Kidney (tissue), 14 donors: ENCODE data around the gene PDE4A. TPM values are rescaled to one million over a fixed set of nuclear protein-coding genes. Genes with fewer than 3 reads are reported as not detected.

Experiments used
- DNase-seq, 5 donors: peaks; one replicate each; pipeline ENCODE4 v3.0.0-alpha.2; 2013 to 2020
- FAIRE-seq: peaks from 2 replicates; lab custom pipeline; 2012; peaks lifted over from hg19 to GRCh38; lab: Jason Lieb, UNC
- H3K27ac ChIP-seq, 2 donors: one replicate each; pipeline ENCODE4 v1.7.0; 2013; ENCODE audit warnings: low read depth in 2 of 2, low read length in 2 of 2, inconsistent platforms in 1 of 2
- H3K27me3 ChIP-seq: one replicate; pipeline ENCODE4 v1.7.1; 2013; ENCODE audit warnings: low read length, inconsistent platforms; ENCODE audit not compliant: control insufficient read depth, insufficient read depth
- H3K36me3 ChIP-seq, 3 donors: one replicate each; pipeline versions ENCODE4 v1.7.0 to v1.7.1; 2013; ENCODE audit warnings: low read length in 3 of 3, control low read depth in 1 of 3, inconsistent platforms in 1 of 3; ENCODE audit not compliant: insufficient read depth in 3 of 3, control insufficient read depth in 2 of 3
- H3K4me1 ChIP-seq, 3 donors: one replicate each; pipeline versions ENCODE4 v1.7.0 to v1.7.1; 2013; ENCODE audit warnings: low read length in 3 of 3, inconsistent platforms in 1 of 3, low read depth in 1 of 3; ENCODE audit not compliant: control insufficient read depth in 2 of 3, insufficient read depth in 2 of 3
- H3K4me3 ChIP-seq, 3 donors: one replicate each; pipeline versions ENCODE4 v1.7.0 to v1.8.1; 2013; ENCODE audit warnings: low read length in 3 of 3, control low read depth in 1 of 3, inconsistent platforms in 1 of 3
- H3K9ac ChIP-seq, 3 donors: one replicate each; pipeline versions ENCODE4 v1.7.0 to v1.7.1; 2013; ENCODE audit warnings: low read length in 3 of 3, control low read depth in 1 of 3, inconsistent platforms in 1 of 3
- H3K9me3 ChIP-seq, 3 donors: one replicate each; pipeline versions ENCODE4 v1.7.0 to v1.7.1; 2013; ENCODE audit warnings: low read length in 3 of 3, control low read depth in 1 of 3, inconsistent platforms in 1 of 3; ENCODE audit not compliant: control insufficient read depth in 2 of 3, insufficient read depth in 1 of 3
- CTCF ChIP-seq: IDR thresholded peaks from 3 replicates; pipeline ENCODE4 v1.5.1; 2012; ENCODE audit warnings: mild to moderate bottlenecking, moderate library complexity, borderline replicate concordance; ENCODE audit not compliant: insufficient read depth; ENCODE audit errors: extremely low read depth
- intact Hi-C: fragments of 100-400 bp; cut with DNase I; formaldehyde crosslinking; loops from one replicate; pipeline ENCODE4 v1.11.1; 2022
- polyA plus RNA-seq: library from polyadenylated mRNA; stranded (reverse); fragments of 350-450 nt; fragmentation: Illumina TruSeq; extraction: RNeasy Lipid Tissue Mini Kit (QIAGEN cat#74804); gene quantifications from one replicate; pipeline ENCODE4 v1.2.3, GENCODE V29; 2014; ENCODE audit warnings: low read depth, low replicate concordance; ENCODE audit not compliant: insufficient read depth
- total RNA-seq: library from RNA; stranded (reverse); fragmentation: NEBNext Ultra II Directional; extraction: Animal tissue kit (Norgen Biotek cat#: 25700); gene quantifications from one replicate; pipeline ENCODE4 v1.2.1, GENCODE V29; 2021
- donor health status: control.
- donor health status: control.
- donor health status: control.
- donor health status: control.
- donor health status: control.
- donor health status: DM: yes; HTN: yes; CAD: no.
- donor health status: Normal renal cell carcinoma (clear cell type).

The PDE4A gene
- total and polyA plus RNA-seq, 2 donors from 2014 or later, result 4.5 to 17.5 TPM

GRCh38 chr19:10384580-10384979 lies 35.8 kb upstream of the PDE4A start:
- peaks cover 1 to 8% (median 3%) of the 10 kb centered on the region in 3 donors for H3K4me1 ChIP-seq
- intact Hi-C loops, result no loop called here
- no peak for TF ChIP-seq CTCF
- no peak overlapping the region for H3K27ac ChIP-seq
- no peaks in the 10 kb centered on the region for H3K9me3 ChIP-seq
- H3K27me3 ChIP-seq, result no peaks in the 10 kb centered on the region
- no peaks in the 10 kb centered on the region for H3K36me3 ChIP-seq
- H3K9ac ChIP-seq, result no peak overlapping the region
- no peak for DNase-seq
- no peak for FAIRE-seq
- H3K4me3 ChIP-seq, result no peak overlapping the region

- intact Hi-C loops, result no loop called here
- no peaks in the 10 kb centered on the region for H3K27me3 ChIP-seq
- peak; percentile 35 for FAIRE-seq
- no peak overlapping the region for H3K4me3 ChIP-seq
- H3K9ac ChIP-seq, result no peak overlapping the region
- no peaks in the 10 kb centered on the region for H3K9me3 ChIP-seq
- peak; percentile 89 to 93 (median 91) for DNase-seq
- H3K36me3 ChIP-seq, result peaks cover 0 to 6% (median 4%) of the 10 kb centered on the region in 3 donors
- H3K4me1 ChIP-seq, result no peaks in the 10 kb centered on the region
- H3K27ac ChIP-seq, result no peak overlapping the region
- TF ChIP-seq CTCF, result peak; percentile 92
These were observed 31.4 kb upstream of the PDE4A start for GRCh38 chr19:10388957-10389356.

GRCh38 chr19:10389863-10390262 lies 30.5 kb upstream of the PDE4A start:
- intact Hi-C loops, result loop anchor here (5.0 kb wide), 1 partner anchor 123 kb away; no protein-coding TSS in a partner anchor
- no peaks in the 10 kb centered on the region for H3K9me3 ChIP-seq
- DNase-seq (no peak), FAIRE-seq (no peak)
- H3K27me3 ChIP-seq, result no peaks in the 10 kb centered on the region
- no peak overlapping the region for H3K27ac ChIP-seq
- H3K9ac ChIP-seq, result no peak overlapping the region
- peaks cover 0 to 6% (median 6%) of the 10 kb centered on the region in 3 donors for H3K36me3 ChIP-seq
- H3K4me3 ChIP-seq, result no peak overlapping the region
- no peaks in the 10 kb centered on the region for H3K4me1 ChIP-seq
- no peak for TF ChIP-seq CTCF
